ENCODE measurements around the gene DAZ2.
"Not testable (repeated sequence)": the region's sequence is repeated elsewhere in the genome, so short reads cannot be mapped to it uniquely, and the experiment has no call there.

DAZ2 gene, protein sequence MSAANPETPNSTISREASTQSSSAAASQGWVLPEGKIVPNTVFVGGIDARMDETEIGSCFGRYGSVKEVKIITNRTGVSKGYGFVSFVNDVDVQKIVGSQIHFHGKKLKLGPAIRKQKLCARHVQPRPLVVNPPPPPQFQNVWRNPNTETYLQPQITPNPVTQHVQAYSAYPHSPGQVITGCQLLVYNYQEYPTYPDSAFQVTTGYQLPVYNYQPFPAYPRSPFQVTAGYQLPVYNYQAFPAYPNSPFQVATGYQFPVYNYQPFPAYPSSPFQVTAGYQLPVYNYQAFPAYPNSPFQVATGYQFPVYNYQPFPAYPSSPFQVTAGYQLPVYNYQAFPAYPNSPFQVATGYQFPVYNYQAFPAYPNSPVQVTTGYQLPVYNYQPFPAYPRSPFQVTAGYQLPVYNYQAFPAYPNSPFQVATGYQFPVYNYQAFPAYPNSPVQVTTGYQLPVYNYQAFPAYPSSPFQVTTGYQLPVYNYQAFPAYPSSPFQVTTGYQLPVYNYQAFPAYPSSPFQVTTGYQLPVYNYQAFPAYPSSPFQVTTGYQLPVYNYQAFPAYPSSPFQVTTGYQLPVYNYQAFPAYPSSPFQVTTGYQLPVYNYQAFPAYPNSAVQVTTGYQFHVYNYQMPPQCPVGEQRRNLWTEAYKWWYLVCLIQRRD

DNA sequence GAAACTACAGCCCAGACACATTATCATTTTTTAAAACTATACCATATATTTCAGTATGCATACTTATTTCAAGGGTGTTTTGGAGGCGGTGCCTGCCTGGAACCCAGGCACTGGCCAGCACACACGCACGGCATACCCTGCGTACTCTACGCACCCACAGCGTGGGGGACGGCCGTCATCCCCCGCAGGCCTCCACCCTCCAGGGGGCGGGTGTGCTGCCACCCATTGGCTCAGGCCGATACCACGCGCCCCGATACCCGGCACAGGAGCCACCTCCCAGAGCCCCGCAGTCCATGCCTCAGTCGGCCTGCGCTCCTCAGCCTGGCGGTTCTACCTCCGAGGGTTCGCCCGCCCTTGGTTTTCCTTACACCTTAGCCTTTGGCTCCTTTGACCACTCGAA, at the start of gene DAZ2:
DAZ2 (plus strand) TSS at position 301 of the 400 bp plus-strand sequence. CDS start 208 bp downstream, outside the sequence.
- DNase-seq (ENCODE audit: low read depth in 2 of 2), result not testable (repeated sequence)

DNA sequence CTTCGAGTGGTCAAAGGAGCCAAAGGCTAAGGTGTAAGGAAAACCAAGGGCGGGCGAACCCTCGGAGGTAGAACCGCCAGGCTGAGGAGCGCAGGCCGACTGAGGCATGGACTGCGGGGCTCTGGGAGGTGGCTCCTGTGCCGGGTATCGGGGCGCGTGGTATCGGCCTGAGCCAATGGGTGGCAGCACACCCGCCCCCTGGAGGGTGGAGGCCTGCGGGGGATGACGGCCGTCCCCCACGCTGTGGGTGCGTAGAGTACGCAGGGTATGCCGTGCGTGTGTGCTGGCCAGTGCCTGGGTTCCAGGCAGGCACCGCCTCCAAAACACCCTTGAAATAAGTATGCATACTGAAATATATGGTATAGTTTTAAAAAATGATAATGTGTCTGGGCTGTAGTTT, 20.4 kb upstream of the DAZ2 start, which contains the start of gene DAZ1:
DAZ1 (minus strand) TSS at position 101 of the 400 bp plus-strand sequence. CDS start 208 bp downstream, outside the sequence.
- not testable (repeated sequence) for DNase-seq (ENCODE audit: low read depth in 2 of 2)

DNA sequence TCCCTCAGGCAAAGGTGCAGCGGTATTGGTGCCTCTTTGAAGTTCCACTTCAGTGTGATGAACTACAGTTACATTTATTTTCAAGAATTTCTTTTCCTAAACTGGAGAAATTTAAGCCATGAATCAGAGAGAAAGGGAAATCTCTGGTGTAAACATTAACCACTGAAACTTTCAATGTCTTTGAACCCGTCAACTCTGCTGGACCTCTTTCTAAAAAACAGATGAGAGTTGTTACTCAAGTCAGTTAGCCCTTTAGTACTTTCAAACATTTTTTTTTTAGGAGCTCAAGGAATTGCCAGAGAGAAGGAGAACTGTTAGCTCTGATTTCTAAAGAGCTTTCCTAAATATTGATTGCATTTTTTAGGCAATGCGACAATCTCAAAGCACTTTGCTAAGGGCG, 11.9 kb upstream of the DAZ2 start:
- DNase-seq (ENCODE audit: low read depth in 2 of 2), result not testable (repeated sequence)

DNA sequence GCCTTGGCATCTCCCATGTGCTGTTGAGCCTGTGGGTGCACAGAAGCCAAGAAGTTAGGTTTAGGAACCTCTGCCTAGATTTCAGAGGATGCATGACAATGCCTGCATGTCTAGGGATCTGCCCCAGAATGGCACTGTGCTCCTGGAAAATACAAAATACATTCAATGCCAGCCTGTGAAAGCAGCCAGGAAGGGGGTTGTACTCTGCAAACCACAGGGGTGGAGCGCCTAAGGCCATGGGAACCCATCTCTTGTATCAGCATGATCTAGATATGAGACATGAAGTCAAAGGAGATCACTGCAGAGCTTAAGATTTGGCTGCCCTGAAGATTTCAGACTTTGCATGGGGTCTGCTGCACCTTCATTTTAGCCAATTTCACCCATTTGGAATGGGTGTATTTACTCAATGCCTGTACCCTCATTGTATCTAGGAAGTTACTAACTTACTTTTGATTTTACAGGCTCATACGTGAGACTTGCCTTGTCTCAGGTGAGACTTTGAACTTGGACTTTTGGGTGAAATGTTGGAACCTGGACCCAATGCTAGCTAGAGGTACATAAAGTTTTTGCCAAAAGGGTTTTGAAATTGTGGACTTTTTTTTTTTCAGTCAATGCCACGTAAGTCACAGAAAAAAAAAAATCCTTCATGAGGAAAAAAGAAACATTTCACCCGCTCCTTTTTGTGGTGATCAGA, 9.4 kb upstream of the DAZ2 start:
- not testable (repeated sequence) for DNase-seq (ENCODE audit: low read depth in 2 of 2)

DNA sequence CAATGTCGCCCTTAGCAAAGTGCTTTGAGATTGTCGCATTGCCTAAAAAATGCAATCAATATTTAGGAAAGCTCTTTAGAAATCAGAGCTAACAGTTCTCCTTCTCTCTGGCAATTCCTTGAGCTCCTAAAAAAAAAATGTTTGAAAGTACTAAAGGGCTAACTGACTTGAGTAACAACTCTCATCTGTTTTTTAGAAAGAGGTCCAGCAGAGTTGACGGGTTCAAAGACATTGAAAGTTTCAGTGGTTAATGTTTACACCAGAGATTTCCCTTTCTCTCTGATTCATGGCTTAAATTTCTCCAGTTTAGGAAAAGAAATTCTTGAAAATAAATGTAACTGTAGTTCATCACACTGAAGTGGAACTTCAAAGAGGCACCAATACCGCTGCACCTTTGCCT, 8.7 kb upstream of the DAZ2 start:
- not testable (repeated sequence) for DNase-seq (ENCODE audit: low read depth in 2 of 2)

Data from stimulated activated CD4-positive, alpha-beta T cell treated with anti-CD3 and anti-CD28 coated beads, Interleukin-4, amount 100 ng/mL, for 48 hours (primary cell).